Thoracic aorta (tissue), 2 donors: Measurements from ENCODE around the gene EXOSC2. TPM values are rescaled to one million over a fixed set of nuclear protein-coding genes. Genes with fewer than 3 reads are reported as not detected.

Experiments
- ATAC-seq: fragments of 150-250 bp; one replicate; pipeline ENCODE4 v1.8.0; 2017; ENCODE audit warnings: low read depth; ENCODE audit not compliant: insufficient number of reproducible peaks, low FRiP score
- DNase-seq: peaks from one replicate; pipeline ENCODE4 v3.0.0-alpha.2; 2020; ENCODE audit warnings: low spot score
- H3K27ac ChIP-seq, 2 donors: fragments of 200-600 bp; sonication (generic); 1 replicate in 1 of 2; 2 replicates in 1 of 2; pipeline ENCODE4 v1.5.1; 2016; ENCODE audit warnings: mild to moderate bottlenecking in 2 of 2, moderate library complexity in 2 of 2
- H3K27me3 ChIP-seq: fragments of 200-600 bp; sonication (generic); replicated peaks from 2 replicates; pipeline ENCODE4 v1.6.0; 2016; ENCODE audit warnings: mild to moderate bottlenecking; ENCODE audit not compliant: insufficient read depth
- H3K36me3 ChIP-seq: fragments of 200-600 bp; sonication (generic); one replicate; pipeline ENCODE4 v1.5.1; 2016
- H3K4me1 ChIP-seq, 2 donors: fragments of 200-600 bp; sonication (generic); 1 replicate in 1 of 2; 2 replicates in 1 of 2; pipeline versions ENCODE4 v1.5.1 to v1.6.0; 2016; ENCODE audit warnings: low read depth in 2 of 2, mild to moderate bottlenecking in 1 of 2; ENCODE audit not compliant: control insufficient read depth in 1 of 2
- H3K4me3 ChIP-seq: fragments of 200-600 bp; sonication (generic); 2 replicates; pipeline ENCODE4 v1.5.1; 2016; ENCODE audit warnings: mild to moderate bottlenecking
- H3K9me3 ChIP-seq: fragments of 200-600 bp; sonication (generic); 2 replicates; pipeline ENCODE4 v1.5.1; 2016
- total RNA-seq, 2 donors: library from RNA; depleted of rRNA; stranded (reverse); fragments of >200 nt; gene quantifications; one replicate each; pipeline versions ENCODE4 v1.1.0 to v1.2.3, GENCODE V29; 2016
- TF ChIP-seq, protein P1 (sequence below): fragments of 200-600 bp; sonication (generic); IDR thresholded peaks from one replicate; pipeline ENCODE4 v1.5.1; 2019; ENCODE audit warnings: antibody characterized with exemption

The EXOSC2 gene
- total RNA-seq, 2 donors from 2014 or later: 12.3 to 33.3 TPM

GRCh38 chr9:130662099-130662969, 31.2 kb upstream of the EXOSC2 start:
- TF ChIP-seq, protein P1, sequence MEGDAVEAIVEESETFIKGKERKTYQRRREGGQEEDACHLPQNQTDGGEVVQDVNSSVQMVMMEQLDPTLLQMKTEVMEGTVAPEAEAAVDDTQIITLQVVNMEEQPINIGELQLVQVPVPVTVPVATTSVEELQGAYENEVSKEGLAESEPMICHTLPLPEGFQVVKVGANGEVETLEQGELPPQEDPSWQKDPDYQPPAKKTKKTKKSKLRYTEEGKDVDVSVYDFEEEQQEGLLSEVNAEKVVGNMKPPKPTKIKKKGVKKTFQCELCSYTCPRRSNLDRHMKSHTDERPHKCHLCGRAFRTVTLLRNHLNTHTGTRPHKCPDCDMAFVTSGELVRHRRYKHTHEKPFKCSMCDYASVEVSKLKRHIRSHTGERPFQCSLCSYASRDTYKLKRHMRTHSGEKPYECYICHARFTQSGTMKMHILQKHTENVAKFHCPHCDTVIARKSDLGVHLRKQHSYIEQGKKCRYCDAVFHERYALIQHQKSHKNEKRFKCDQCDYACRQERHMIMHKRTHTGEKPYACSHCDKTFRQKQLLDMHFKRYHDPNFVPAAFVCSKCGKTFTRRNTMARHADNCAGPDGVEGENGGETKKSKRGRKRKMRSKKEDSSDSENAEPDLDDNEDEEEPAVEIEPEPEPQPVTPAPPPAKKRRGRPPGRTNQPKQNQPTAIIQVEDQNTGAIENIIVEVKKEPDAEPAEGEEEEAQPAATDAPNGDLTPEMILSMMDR: no peak
- no peaks in the 10 kb centered on the region for H3K9me3 ChIP-seq
- no peaks in the 10 kb centered on the region for H3K36me3 ChIP-seq
- H3K27ac ChIP-seq: no peak overlapping the region
- DNase-seq: no peak
- H3K27me3 ChIP-seq: peaks cover 20% of the 10 kb centered on the region
- peaks cover 42 to 73% of the 10 kb centered on the region in 2 donors for H3K4me1 ChIP-seq
- peak overlapping the region; percentile 43 for H3K4me3 ChIP-seq
- ATAC-seq: no peak

DNA sequence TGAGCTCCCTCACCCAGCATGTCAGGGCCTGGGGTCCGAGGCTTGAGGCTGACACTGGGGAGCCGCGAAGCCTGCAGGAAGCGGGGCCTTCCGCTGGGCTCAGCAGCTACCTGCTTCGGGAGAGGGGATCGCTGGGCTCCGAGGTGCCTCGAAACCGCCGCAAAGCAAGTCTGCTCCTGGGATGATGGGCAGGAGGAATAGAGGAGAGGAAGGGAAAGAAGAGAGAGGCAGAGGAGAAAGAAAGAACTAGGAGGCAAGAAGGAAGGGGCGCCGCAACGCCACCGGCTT, 30.7 kb upstream of the EXOSC2 start:
- peaks cover 42 to 73% of the 10 kb centered on the region in 2 donors for H3K4me1 ChIP-seq
- DNase-seq (no peak), ATAC-seq (no peak)
- peak overlapping the region; percentile 43 for H3K4me3 ChIP-seq
- H3K36me3 ChIP-seq: no peaks in the 10 kb centered on the region
- H3K27ac ChIP-seq: no peak overlapping the region
- TF ChIP-seq, protein P1: no peak
- peaks cover 20% of the 10 kb centered on the region for H3K27me3 ChIP-seq
- no peaks in the 10 kb centered on the region for H3K9me3 ChIP-seq

DNA sequence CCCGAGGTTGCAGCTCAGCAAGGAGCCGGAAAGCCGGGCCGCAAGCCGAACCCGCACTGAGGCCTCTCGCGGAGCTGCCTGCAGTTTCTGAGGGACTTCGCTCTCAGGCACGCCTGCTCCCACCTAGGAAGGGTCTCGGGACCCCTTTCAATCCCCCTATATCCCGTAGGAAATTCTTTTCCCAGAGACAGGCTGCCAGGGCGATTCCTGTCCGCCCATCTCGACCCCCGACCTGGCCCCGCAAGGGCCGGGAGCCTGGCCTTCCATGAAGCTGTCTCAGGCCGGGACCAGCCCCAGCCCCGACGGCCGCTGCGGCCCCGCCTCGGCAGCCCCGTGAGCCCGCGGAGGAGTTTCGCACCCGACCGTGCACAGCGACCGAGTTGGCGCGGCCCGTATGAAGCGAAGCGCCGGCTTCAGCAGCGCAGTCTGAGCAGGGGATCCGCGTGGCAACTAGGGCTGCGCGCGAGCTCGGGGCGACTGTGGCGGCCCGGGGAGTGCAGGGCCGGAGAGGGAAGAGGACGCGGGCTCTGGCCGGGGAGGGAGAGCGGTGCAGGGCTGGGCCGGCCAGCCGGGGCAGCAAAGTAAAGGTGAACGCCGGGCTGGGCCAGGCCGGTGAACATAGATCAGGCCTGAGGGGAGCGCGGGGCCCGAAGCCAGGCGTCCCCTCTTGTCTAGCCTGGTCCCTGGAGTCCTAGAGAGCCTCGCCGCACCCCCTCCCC, 30.2 kb upstream of the EXOSC2 start:
- TF ChIP-seq, protein P1: no peak
- Histone ChIP-seq H3K4me3 (peak overlapping the region; percentile 43), H3K27ac (no peak overlapping the region), H3K36me3 (no peaks in the 10 kb centered on the region), H3K4me1 (peaks cover 42 to 73% of the 10 kb centered on the region in 2 donors), H3K9me3 (no peaks in the 10 kb centered on the region), H3K27me3 (peaks cover 20% of the 10 kb centered on the region)
- ATAC-seq (no peak), DNase-seq (no peak)

DNA sequence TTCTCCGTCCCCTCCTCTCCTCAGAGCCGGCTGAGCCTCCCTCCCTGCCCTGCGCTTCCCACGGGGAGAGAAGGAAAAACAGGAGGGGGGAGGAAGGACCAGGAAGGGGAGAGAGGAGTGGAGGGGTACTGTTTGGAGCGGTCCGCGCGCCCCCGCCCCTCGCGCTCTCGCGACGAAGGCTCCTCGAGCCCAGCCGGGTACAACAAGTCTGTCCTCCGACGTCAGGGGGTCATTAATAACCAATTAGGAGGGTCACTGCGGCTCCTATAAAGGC, 29.7 kb upstream of the EXOSC2 start:
- Histone ChIP-seq H3K4me3 (peak overlapping the region; percentile 43), H3K4me1 (peaks cover 42 to 73% of the 10 kb centered on the region in 2 donors), H3K9me3 (no peaks in the 10 kb centered on the region), H3K27ac (no peak overlapping the region), H3K27me3 (peaks cover 20% of the 10 kb centered on the region), H3K36me3 (no peaks in the 10 kb centered on the region)
- DNase-seq: no peak
- ATAC-seq: no peak
- TF ChIP-seq, protein P1: no peak

- peak within 1 kb of the TSS; percentile 43 for H3K4me3 ChIP-seq
- peak within 1 kb of the TSS in 1 of 2 donors; percentile 38 for H3K27ac ChIP-seq
- ATAC-seq (no peak), DNase-seq (no peak)
- H3K27me3 ChIP-seq: peaks cover 20% of the 10 kb centered on the region
- H3K4me1 ChIP-seq: peaks cover 42 to 72% of the 10 kb centered on the region in 2 donors
- no peaks in the 10 kb centered on the region for H3K9me3 ChIP-seq
- TF ChIP-seq, protein P1: no peak
- H3K36me3 ChIP-seq: no peaks in the 10 kb centered on the region
These were observed 29.1 kb upstream of the EXOSC2 start, which contains the start of gene PRDM12 for GRCh38 chr9:130664251-130665028. Gene PRDM12 (plus strand): TSS chr9:130664594. CDS start chr9:130664654, 60 bp downstream.
